Measurements from ENCODE around the gene GJA1.
"Not testable (repeated sequence)": the region's sequence is repeated elsewhere in the genome, so short reads cannot be mapped to it uniquely, and the experiment has no call there.

The GJA1 gene
- 0 to 1.4 (median 0.22) reads per million in 4 experiments for total RNA-seq

DNA sequence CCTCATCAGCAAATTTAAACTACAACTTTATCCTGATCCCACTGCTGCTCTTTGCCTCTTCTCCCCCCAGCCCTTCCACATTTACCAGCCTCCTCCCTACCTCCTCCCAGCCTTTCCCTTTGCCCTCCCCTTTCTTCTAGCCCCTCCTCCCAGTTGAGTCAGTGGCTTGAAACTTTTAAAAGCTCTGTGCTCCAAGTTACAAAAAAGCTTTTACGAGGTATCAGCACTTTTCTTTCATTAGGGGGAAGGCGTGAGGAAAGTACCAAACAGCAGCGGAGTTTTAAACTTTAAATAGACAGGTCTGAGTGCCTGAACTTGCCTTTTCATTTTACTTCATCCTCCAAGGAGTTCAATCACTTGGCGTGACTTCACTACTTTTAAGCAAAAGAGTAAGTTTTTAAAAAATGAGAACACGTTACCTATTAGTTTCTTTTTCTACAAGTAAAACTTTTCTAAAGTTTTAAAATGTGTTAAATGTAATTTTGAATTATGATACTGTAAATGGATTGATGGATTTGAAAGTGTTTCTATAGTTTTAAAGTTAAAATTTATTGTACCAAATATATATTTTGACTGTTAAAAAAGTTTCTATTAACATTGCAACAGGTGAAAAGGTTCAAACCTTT lies at the start of gene GJA1:
TSS of gene GJA1 (plus strand) at position 203 of the 626 bp plus-strand sequence. CDS start 11,202 bp downstream, outside the sequence.
- DNase-seq, result no peak

GRCh38 chr6:121386551-121386950 lies 48.9 kb upstream of the GJA1 start:
- not testable (repeated sequence) for DNase-seq

- no peak for DNase-seq
These were observed 46.0 kb upstream of the GJA1 start for GRCh38 chr6:121389419-121389818.

GRCh38 chr6:121393731-121394505 lies 41.5 kb upstream of the GJA1 start:
- DNase-seq, result no peak

GRCh38 chr6:121395736-121396135 lies 39.7 kb upstream of the GJA1 start:
- no peak for DNase-seq

- DNase-seq, result not testable (repeated sequence)
These were observed 38.3 kb upstream of the GJA1 start for GRCh38 chr6:121397188-121397587.

GRCh38 chr6:121398127-121398526 lies 37.3 kb upstream of the GJA1 start:
- no peak for DNase-seq

- no peak for DNase-seq
These were observed 35.5 kb upstream of the GJA1 start for GRCh38 chr6:121399966-121400365.

DNA sequence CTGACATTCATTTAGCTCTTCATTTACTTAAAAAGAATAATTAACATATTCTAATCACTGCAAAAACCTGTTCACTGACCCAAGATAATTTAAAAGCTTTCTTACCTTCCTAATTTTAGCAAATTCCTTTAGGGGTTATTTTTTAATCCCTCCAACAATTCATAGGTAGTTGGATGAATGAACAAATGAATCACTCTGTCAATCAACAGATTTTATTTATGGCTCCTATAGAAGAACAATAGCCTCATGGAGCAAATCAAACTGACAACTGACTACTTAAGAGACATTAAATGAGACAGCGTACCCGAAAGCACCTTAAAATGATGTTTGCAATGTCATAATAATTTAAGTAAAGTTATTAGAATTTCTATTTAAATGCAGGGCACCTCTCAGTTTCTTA lies 31.5 kb upstream of the GJA1 start:
- DNase-seq, result no peak

DNA sequence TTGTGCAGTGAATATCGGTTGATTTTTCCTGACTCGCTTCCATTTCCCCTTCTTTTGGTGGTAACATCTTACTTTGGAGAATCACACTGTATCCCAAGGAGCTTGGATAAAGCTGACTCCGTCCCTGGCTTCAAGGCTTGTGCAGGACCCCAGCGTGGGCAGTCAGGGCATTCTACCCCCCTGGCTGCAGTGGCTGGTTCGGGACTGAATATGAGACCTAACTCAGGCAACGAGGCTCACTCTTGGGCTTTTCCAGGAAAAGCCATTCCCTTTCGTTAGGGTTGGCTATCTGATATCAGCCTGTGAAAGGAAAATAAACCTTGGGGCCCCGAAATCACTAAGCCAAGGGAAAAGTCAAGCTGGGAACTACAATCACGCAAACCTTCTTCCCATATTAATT lies 30.1 kb upstream of the GJA1 start:
- DNase-seq, result no peak

DNA sequence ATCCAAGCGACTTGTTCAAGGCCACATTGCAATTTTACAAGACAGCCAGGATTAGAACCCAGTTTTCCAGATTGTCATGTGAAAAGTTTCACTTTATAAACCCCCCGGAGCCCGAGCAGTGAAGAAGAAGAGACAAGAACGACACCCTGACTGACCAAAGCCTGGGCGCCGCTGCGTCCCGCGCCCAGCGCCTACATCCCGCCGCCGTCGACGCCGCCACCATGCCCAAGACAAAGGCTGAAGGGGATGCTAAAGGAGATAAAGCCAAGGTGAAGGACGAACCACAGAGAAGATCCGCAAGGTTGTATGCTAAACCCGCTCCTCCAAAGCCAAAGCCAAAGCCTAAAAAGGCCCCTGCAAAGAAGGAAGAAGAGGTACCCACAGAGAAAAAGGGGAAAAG lies 27.1 kb upstream of the GJA1 start:
- no peak for DNase-seq

DNA sequence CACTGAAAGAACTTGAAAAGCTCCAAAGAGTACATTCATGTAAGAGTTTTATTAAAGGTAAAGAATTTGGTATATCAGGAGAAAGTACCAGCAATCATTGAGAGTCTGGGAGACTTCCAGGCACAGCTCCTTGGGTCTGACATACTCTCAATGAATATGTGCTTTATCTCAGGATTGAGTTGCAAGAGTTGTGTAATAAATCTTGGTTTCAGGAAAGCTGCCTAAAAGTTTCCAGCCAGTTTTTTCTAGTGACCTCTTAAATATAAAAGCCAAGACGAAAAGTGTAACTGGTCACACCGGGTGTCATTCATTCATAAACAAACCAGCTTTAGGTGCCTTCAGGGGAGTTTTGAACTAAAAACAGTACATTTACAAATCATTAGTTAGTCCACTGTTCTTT lies 21.6 kb upstream of the GJA1 start:
- DNase-seq, result no peak

DNA sequence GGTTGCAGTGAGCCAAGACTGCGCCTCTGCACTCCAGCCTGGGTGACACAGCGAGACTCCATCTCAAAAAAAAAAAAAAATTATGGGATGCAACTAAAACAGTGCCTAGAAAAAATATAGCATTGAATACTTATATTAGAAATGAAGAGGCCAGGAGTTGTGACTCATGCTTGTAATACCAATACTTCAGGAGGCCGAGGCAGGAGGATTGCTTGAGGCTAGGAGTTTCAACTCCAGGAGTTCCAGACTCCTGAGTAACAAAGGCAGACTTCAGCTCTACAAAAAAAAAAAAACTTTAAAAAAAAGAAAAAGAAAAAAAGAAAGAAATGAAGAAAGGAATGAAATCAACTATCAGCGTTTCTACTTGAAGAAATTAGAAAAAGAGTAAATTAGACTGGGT lies 17.1 kb upstream of the GJA1 start:
- DNase-seq, result no peak

DNA sequence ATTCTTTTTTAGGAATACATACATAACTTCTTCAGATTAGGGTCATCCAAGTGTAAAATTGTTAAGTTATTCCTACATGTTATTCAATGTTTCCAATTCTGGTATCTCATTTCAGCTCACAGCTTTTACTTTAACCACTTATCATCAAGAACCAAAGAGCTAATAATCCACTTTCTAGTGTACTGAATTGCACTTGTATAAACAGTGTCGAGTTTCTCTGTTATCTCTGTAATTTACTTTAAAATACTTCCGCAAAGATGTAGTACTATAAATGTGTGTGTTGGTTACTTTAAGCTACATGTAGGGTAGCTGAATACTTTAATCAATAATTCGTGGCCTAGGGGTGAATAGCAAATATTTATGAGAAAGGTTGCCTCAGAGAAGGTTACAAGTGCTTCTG lies 8.8 kb upstream of the GJA1 start:
- DNase-seq, result no peak

DNA sequence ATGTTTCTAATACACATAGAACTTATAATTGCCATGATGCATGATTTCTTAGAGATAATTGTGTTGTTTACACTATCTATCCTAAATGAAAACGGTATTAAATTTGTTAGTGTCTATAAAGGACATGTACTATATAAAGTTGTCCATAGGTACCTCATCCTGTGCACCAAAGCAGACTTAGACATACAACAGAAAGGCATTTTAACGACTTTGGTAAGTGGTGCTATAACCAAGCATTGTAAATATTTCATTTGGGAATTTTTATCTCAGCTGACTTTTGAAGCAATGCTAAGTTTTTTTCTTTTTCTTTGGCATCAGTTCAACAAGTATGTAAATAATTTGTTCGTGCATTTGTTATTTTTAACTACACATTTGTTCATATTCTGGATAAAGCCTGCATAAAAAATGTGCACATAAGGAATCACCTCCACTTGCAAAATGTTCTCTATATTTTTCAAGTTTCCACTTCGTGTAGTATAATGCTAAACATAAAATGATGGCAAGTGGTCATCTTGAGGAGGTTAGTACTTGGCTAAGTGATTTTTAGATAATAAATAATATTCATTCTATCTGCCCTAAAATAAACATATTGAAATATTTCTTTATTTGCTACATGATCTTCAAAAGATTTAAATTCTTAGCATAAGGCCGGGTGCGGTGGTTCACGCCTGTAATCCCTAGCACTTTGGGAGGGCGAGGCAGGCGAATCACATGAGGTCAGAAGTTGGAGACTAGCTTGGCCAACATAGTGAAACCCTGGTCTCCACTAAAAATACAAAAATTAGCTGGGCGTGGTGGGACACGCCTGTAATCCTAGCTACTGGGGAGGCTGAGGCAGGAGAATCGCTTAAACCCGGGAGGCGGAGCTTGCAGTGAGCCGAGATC lies 6.3 kb upstream of the GJA1 start:
- no peak for DNase-seq

GRCh38 chr6:121430514-121431460 lies 4.7 kb upstream of the GJA1 start:
- no peak for DNase-seq

GRCh38 chr6:121431776-121432175 lies 3.7 kb upstream of the GJA1 start:
- not testable (repeated sequence) for DNase-seq

DNA sequence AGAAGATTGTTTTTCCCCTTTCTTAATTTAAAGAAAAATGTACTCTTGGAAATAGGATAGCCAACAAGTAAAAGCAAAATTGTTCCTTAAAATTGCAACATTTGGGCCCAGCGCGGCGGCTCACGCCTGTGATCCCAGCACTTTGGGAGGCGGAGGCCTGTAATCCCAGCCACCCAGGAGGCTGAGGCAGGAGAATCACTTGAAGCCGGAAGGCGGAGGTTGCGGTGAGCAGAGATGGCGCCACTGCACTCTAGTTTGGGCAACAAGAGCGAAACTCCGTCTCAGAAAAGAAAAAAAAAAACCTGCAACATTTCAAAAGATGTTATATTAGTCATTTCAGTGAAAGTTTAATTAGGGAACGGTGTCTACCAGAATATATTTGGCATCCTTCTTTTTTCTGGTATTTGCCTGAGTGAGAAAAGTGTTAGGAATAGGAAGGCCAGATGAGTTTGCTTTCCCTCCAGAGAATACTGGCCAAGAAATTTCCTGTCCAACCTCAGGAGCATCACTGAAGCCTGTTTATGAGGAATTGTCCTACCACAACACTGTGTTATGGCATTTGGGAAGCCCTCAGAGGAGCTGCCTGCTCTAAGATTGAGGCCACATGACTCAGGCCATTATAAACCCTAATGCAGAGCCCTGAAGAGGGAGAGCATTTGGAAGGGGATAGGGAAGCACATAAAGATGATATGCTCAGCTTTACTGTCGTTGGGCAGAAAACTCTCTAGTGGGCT lies 1.2 kb upstream of the GJA1 start:
- DNase-seq, result no peak

DNA sequence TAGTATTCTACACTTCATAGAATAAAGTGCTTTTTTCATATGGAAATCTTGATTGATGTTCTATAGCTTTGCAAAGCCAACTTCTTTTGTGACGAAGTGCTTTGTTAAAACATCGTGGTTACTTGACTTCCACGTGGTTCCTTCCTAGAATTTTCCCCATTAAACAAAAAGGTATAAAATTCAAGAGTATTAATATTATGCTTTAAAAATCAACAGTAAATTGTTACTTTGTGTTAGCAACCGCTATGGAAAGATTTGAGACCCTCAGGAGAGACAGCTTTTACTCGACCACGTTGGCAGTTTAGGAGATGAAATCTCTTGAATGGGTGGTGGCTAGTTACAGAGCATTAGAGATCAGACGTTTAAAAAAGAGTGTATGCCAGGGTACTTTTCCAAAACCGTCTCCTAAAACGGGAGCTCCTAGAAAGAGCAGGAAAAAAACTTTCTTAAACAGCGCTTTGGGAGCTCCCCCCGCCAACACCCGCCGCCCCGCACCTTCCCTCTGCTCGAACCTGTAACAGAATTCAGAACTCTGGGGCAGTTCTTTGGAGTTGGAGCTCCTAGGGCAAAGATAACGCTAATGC lies 920 bp downstream of the GJA1 start:
- DNase-seq, result no peak

- no peak for DNase-seq
These were observed 1.8 kb downstream of the GJA1 start for GRCh38 chr6:121436960-121437850.
